ENCODE measurements around the gene CNTN5.

The CNTN5 gene

GRCh38 chr11:99505831-99506230, 485.1 kb downstream of the CNTN5 start:
- Histone ChIP-seq H3K4me3 (ENCODE audit: low read depth, low read length) (no peak overlapping the region), H3K27me3 (no peaks in the 10 kb centered on the region), H3K4me1 (no peaks in the 10 kb centered on the region), H3K36me3 (no peaks in the 10 kb centered on the region), H3K9me3 (no peaks in the 10 kb centered on the region)
- DNase-seq, result no peak
- no peak for TF ChIP-seq CTCF (IDR thresholded peaks at IDR 0.05; ENCODE audit: low read depth, low read length)

- H3K4me1 ChIP-seq, result no peaks in the 10 kb centered on the region
- no peaks in the 10 kb centered on the region for H3K27me3 ChIP-seq
- no peak for TF ChIP-seq CTCF (IDR thresholded peaks at IDR 0.05; ENCODE audit: low read depth, low read length)
- H3K9me3 ChIP-seq, result no peaks in the 10 kb centered on the region
- H3K4me3 ChIP-seq (ENCODE audit: low read depth, low read length), result no peak overlapping the region
- H3K36me3 ChIP-seq, result no peaks in the 10 kb centered on the region
- DNase-seq, result no peak
Observed at GRCh38 chr11:99509863-99510262, 489.1 kb downstream of the CNTN5 start.

GRCh38 chr11:99513368-99513767, 492.6 kb downstream of the CNTN5 start:
- Histone ChIP-seq H3K4me3 (ENCODE audit: low read depth, low read length) (no peak overlapping the region), H3K9me3 (no peaks in the 10 kb centered on the region), H3K36me3 (no peaks in the 10 kb centered on the region), H3K4me1 (no peaks in the 10 kb centered on the region), H3K27me3 (no peaks in the 10 kb centered on the region)
- no peak for TF ChIP-seq CTCF (IDR thresholded peaks at IDR 0.05; ENCODE audit: low read depth, low read length)
- DNase-seq, result no peak

GRCh38 chr11:99519095-99519494, 498.3 kb downstream of the CNTN5 start:
- Histone ChIP-seq H3K27me3 (no peaks in the 10 kb centered on the region), H3K4me1 (no peaks in the 10 kb centered on the region), H3K36me3 (no peaks in the 10 kb centered on the region), H3K4me3 (ENCODE audit: low read depth, low read length) (no peak overlapping the region), H3K9me3 (no peaks in the 10 kb centered on the region)
- no peak for DNase-seq
- no peak for TF ChIP-seq CTCF (IDR thresholded peaks at IDR 0.05; ENCODE audit: low read depth, low read length)

GRCh38 chr11:99522467-99523173, 501.9 kb downstream of the CNTN5 start:
- Histone ChIP-seq H3K9me3 (no peaks in the 10 kb centered on the region), H3K36me3 (no peaks in the 10 kb centered on the region), H3K4me3 (ENCODE audit: low read depth, low read length) (no peak overlapping the region), H3K4me1 (no peaks in the 10 kb centered on the region), H3K27me3 (no peaks in the 10 kb centered on the region)
- TF ChIP-seq CTCF (IDR thresholded peaks at IDR 0.05; ENCODE audit: low read depth, low read length), result no peak
- no peak for DNase-seq

- DNase-seq, result no peak
- Histone ChIP-seq H3K36me3 (no peaks in the 10 kb centered on the region), H3K9me3 (no peaks in the 10 kb centered on the region), H3K4me3 (ENCODE audit: low read depth, low read length) (no peak overlapping the region), H3K27me3 (no peaks in the 10 kb centered on the region; the same call in none of the 2 replicates), H3K4me1 (no peaks in the 10 kb centered on the region)
- TF ChIP-seq CTCF (IDR thresholded peaks at IDR 0.05; ENCODE audit: low read depth, low read length), result no peak
Observed at GRCh38 chr11:99531468-99531867, 510.7 kb downstream of the CNTN5 start.

Measured in BE2C (cell line).